H1 (cell line): Measurements from ENCODE around the gene EPHA6. TPM values are rescaled to one million over a fixed set of nuclear protein-coding genes. Genes with fewer than 3 reads are reported as not detected.

Source experiments
- CTCF ChIA-PET: fragments of 300-600 bp; sonication (Branson Sonifier 250); formaldehyde crosslinking; loops from one replicate; lab custom pipeline; 2021; ENCODE audit not compliant: partially characterized antibody; lab: Charles Lee
- POLR2A ChIA-PET: fragments of 300-600 bp; sonication (Branson Sonifier 250); formaldehyde crosslinking; loops from one replicate; lab custom pipeline; 2021; ENCODE audit warnings: inconsistent platforms; ENCODE audit not compliant: partially characterized antibody; lab: Charles Lee
- DNase-seq, 2 experiments: peaks; one replicate each; pipeline versions ENCODE4 v3.0.0 to v3.0.0-alpha.2; 2010 to 2022; ENCODE audit warnings: low spot score in 2 of 2, low read depth in 1 of 2, mixed read lengths in 1 of 2
- FAIRE-seq: peaks from 2 replicates; lab custom pipeline; 2011; peaks lifted over from hg19 to GRCh38; lab: Jason Lieb, UNC
- H2AFZ ChIP-seq: 2 replicates; pipeline ENCODE4 v1.8.1; 2012; ENCODE audit warnings: low read length, inconsistent platforms
- H2AK5ac ChIP-seq: 2 replicates; pipeline ENCODE4 v1.6.1; 2013; ENCODE audit warnings: low read depth, low read length
- H2BK120ac ChIP-seq: replicated peaks from 2 replicates; pipeline ENCODE3; 2013; ENCODE audit warnings: low read depth, low read length, inconsistent platforms
- H2BK12ac ChIP-seq: 2 replicates; pipeline ENCODE4 v1.6.1; 2013; ENCODE audit warnings: low read depth, low read length
- H2BK15ac ChIP-seq: 2 replicates; pipeline ENCODE4 v1.6.1; 2013; ENCODE audit warnings: low read length
- H2BK20ac ChIP-seq: 2 replicates; pipeline ENCODE4 v1.6.1; 2013; ENCODE audit warnings: low read length
- H2BK5ac ChIP-seq: 2 replicates; pipeline ENCODE4 v1.6.1; 2013; ENCODE audit warnings: low read depth, low read length
- H3K14ac ChIP-seq: 2 replicates; pipeline ENCODE4 v1.6.1; 2013; ENCODE audit warnings: inconsistent platforms; ENCODE audit not compliant: insufficient read length
- H3K18ac ChIP-seq: 2 replicates; pipeline ENCODE4 v1.6.1; 2013; ENCODE audit warnings: low read length; ENCODE audit errors: extremely low read depth
- H3K23ac ChIP-seq: 2 replicates; pipeline ENCODE4 v1.6.1; 2013; ENCODE audit warnings: inconsistent platforms; ENCODE audit not compliant: insufficient read length
- H3K23me2 ChIP-seq: 2 replicates; pipeline ENCODE4 v1.6.1; 2013; ENCODE audit warnings: low read depth, low read length
- H3K27ac ChIP-seq: 2 replicates; pipeline ENCODE4 v1.6.1; 2011; ENCODE audit warnings: low read depth, low read length, inconsistent platforms
- H3K27me3 ChIP-seq, 4 experiments: replicated peaks in 1 of 4; 1 replicate in 1 of 4; 2 replicates in 3 of 4; pipeline versions ENCODE4 v1.6.1 to v1.8.1; 2011 to 2013; ENCODE audit warnings: low read length in 3 of 4, mild to moderate bottlenecking in 3 of 4, inconsistent platforms in 2 of 4, mixed read lengths in 2 of 4, moderate library complexity in 1 of 4; ENCODE audit not compliant: control insufficient read depth in 3 of 4, insufficient read depth in 3 of 4; ENCODE audit errors: extremely low read depth in 1 of 4
- H3K36me3 ChIP-seq, 4 experiments: 2 replicates each; pipeline versions ENCODE4 v1.6.1 to v1.8.1; 2011 to 2013; ENCODE audit warnings: mild to moderate bottlenecking in 4 of 4, low read length in 3 of 4, moderate library complexity in 2 of 4, control low read depth in 1 of 4, inconsistent platforms in 1 of 4; ENCODE audit not compliant: insufficient read depth in 4 of 4, control insufficient read depth in 2 of 4
- H3K4ac ChIP-seq: replicated peaks from 2 replicates; pipeline ENCODE3; 2013; ENCODE audit warnings: low read length, low read depth, mixed read lengths, inconsistent platforms; ENCODE audit not compliant: insufficient read length
- H3K4me1 ChIP-seq, 4 experiments: replicated peaks in 1 of 4; 1 replicate in 1 of 4; 2 replicates in 3 of 4; pipeline versions ENCODE4 v1.6.1 to v1.8.1; 2011 to 2013; ENCODE audit warnings: low read length in 3 of 4, inconsistent platforms in 2 of 4, mixed read lengths in 1 of 4; ENCODE audit not compliant: insufficient read depth in 4 of 4, control insufficient read depth in 3 of 4
- H3K4me2 ChIP-seq, 2 experiments: 2 replicates each; pipeline versions ENCODE4 v1.6.1 to v1.8.1; 2011 to 2013; ENCODE audit warnings: low read depth in 2 of 2, low read length in 2 of 2, control low read depth in 1 of 2, inconsistent platforms in 1 of 2, mild to moderate bottlenecking in 1 of 2; ENCODE audit not compliant: insufficient read depth in 1 of 2
- H3K4me3 ChIP-seq, 4 experiments: fragments of 200-600, 300-600 bp in 1 of 4; sonication (generic), shearing (Covaris generic), sonication (Bioruptor Twin) in 1 of 4; 2 replicates each; pipeline versions ENCODE4 v1.5.1 to v1.8.1; 2011 to 2016; ENCODE audit warnings: low read length in 4 of 4, low read depth in 3 of 4, control low read depth in 2 of 4, inconsistent platforms in 2 of 4, mild to moderate bottlenecking in 2 of 4, mixed read lengths in 1 of 4, moderate library complexity in 1 of 4; ENCODE audit not compliant: insufficient read depth in 2 of 4; ENCODE audit errors: extremely low read depth in 1 of 4
- H3K56ac ChIP-seq: replicated peaks from 2 replicates; pipeline ENCODE3; 2013; ENCODE audit warnings: low read depth, mild to moderate bottlenecking, mixed read lengths, low read length, inconsistent platforms; ENCODE audit not compliant: insufficient read length
- H3K79me1 ChIP-seq: 2 replicates; pipeline ENCODE4 v1.6.1; 2013; ENCODE audit warnings: low read depth, low read length, control low read depth
- H3K79me2 ChIP-seq, 2 experiments: 2 replicates each; pipeline versions ENCODE4 v1.6.1 to v1.8.1; 2012 to 2013; ENCODE audit warnings: low read length in 2 of 2, mild to moderate bottlenecking in 2 of 2, inconsistent platforms in 1 of 2; ENCODE audit not compliant: insufficient read depth in 2 of 2, control insufficient read depth in 1 of 2
- H3K9ac ChIP-seq, 4 experiments: replicated peaks in 1 of 4; 1 replicate in 1 of 4; 2 replicates in 3 of 4; pipeline versions ENCODE4 v1.6.1 to v1.8.1; 2011 to 2013; ENCODE audit warnings: low read depth in 3 of 4, low read length in 3 of 4, control low read depth in 2 of 4, mild to moderate bottlenecking in 2 of 4, moderate library complexity in 2 of 4, inconsistent platforms in 1 of 4; ENCODE audit errors: extremely low read depth in 1 of 4
- H3K9me3 ChIP-seq, 2 experiments: 2 replicates each; pipeline versions ENCODE4 v1.6.1 to v1.8.1; 2012 to 2013; ENCODE audit warnings: mild to moderate bottlenecking in 2 of 2, moderate library complexity in 2 of 2, control low read depth in 1 of 2, inconsistent platforms in 1 of 2, low read depth in 1 of 2, low read length in 1 of 2, mixed read lengths in 1 of 2; ENCODE audit not compliant: insufficient read depth in 2 of 2
- H4K20me1 ChIP-seq, 2 experiments: replicated peaks in 1 of 2; 2 replicates each; pipeline versions ENCODE3 to v1.8.1; 2011 to 2013; ENCODE audit warnings: inconsistent platforms in 2 of 2, low read length in 2 of 2, mild to moderate bottlenecking in 1 of 2; ENCODE audit not compliant: insufficient read depth in 2 of 2, control insufficient read depth in 1 of 2
- H4K5ac ChIP-seq: 2 replicates; pipeline ENCODE4 v1.6.1; 2013; ENCODE audit warnings: low read length, low read depth, mixed read lengths, inconsistent platforms; ENCODE audit not compliant: insufficient read length
- H4K8ac ChIP-seq: 2 replicates; pipeline ENCODE4 v1.8.0; 2013; ENCODE audit warnings: mild to moderate bottlenecking, moderate library complexity, low read length, inconsistent platforms; ENCODE audit not compliant: insufficient read depth; ENCODE audit errors: extremely low read depth
- H4K91ac ChIP-seq: replicated peaks from 2 replicates; pipeline ENCODE3; 2013; ENCODE audit warnings: low read length, mixed read lengths, inconsistent platforms; ENCODE audit not compliant: insufficient read length
- BRCA1 ChIP-seq: IDR thresholded peaks from 2 replicates; pipeline ENCODE4 v1.6.1; 2012; ENCODE audit warnings: low read depth, low read length, improper control_type of control experiment
- CREB1 ChIP-seq: IDR thresholded peaks from 2 replicates; pipeline ENCODE4 v1.6.1; 2012; ENCODE audit warnings: inconsistent platforms
- FOSL1 ChIP-seq: IDR thresholded peaks from 2 replicates; pipeline ENCODE4 v1.6.1; 2011; ENCODE audit warnings: mild to moderate bottlenecking, low read depth, low read length, moderate library complexity; ENCODE audit not compliant: insufficient read depth
- KDM4A ChIP-seq: IDR thresholded peaks from one replicate; pipeline ENCODE4 v1.7.1; 2012; ENCODE audit warnings: low read depth, mild to moderate bottlenecking, moderate library complexity, low read length, inconsistent platforms; ENCODE audit not compliant: severe bottlenecking
- POLR2A ChIP-seq, 2 experiments: IDR thresholded peaks; 1 replicate in 1 of 2; 2 replicates in 1 of 2; pipeline ENCODE4 v1.6.1; 2011; ENCODE audit warnings: low read depth in 2 of 2, low read length in 2 of 2, mild to moderate bottlenecking in 2 of 2; ENCODE audit errors: control extremely low read depth in 1 of 2
- POU5F1 ChIP-seq: IDR thresholded peaks from 2 replicates; pipeline ENCODE4 v1.6.1; 2011; ENCODE audit warnings: low read depth, mild to moderate bottlenecking, low read length, moderate library complexity
- RNF2 ChIP-seq: fragments of 200-900, 300-1000 bp; sonication (generic); IDR thresholded peaks from 2 replicates; pipeline ENCODE4 v1.7.1; 2016; ENCODE audit warnings: borderline replicate concordance, low read depth, mild to moderate bottlenecking, antibody characterized with exemption, low read length; ENCODE audit not compliant: poor library complexity, severe bottlenecking; ENCODE audit errors: missing control alignments
- SAP30 ChIP-seq: fragments of 300-600 bp; sonication (generic); IDR thresholded peaks from 2 replicates; pipeline ENCODE4 v1.7.1; 2012; ENCODE audit warnings: low read length, moderate library complexity, mild to moderate bottlenecking, inconsistent platforms; ENCODE audit not compliant: insufficient read depth, insufficient replicate concordance
- SP1 ChIP-seq: IDR thresholded peaks from 2 replicates; pipeline ENCODE4 v1.6.1; 2011; ENCODE audit warnings: low read depth, low read length
- WGBS, 2 experiments: shearing (Covaris generic) in 1 of 2; methylation state at CpG; one replicate each; pipeline versions ENCODE4 v1.1.6 to v1.1.7; 2013 to 2015; ENCODE audit warnings: low lambda C conversion rate in 2 of 2, mixed read lengths in 2 of 2, inconsistent platforms in 1 of 2, low coverage in 1 of 2, missing lambda C conversion rate in 1 of 2; ENCODE audit not compliant: insufficient replicate concordance in 2 of 2, insufficient coverage in 1 of 2, insufficient read length in 1 of 2; ENCODE audit errors: extremely low coverage in 1 of 2, missing lambda C conversion rate in 1 of 2; 5-methylcytosine and 5-hydroxymethylcytosine counted together
- polyA plus RNA-seq, 7 experiments: library from polyadenylated mRNA; depleted of rRNA in 3 of 7; stranded (reverse) in 5 of 7; unstranded in 2 of 7; fragments of >200 nt in 5 of 7; fragments of 200-250 nt in 2 of 7; gene quantifications; 1 replicate in 5 of 7; 2 replicates in 1 of 7; 4 replicates in 1 of 7; pipeline versions ENCODE4 v1.2.1 to v1.2.3, GENCODE V29; 2011 to 2013; ENCODE audit warnings: missing spikeins in 2 of 7, mixed read lengths in 2 of 7
- total RNA-seq: library from RNA; stranded (reverse); fragmentation: NEBNext Ultra II Directional; extraction: Animal tissue kit (Norgen Biotek cat#: 25700); gene quantifications from 2 replicates; pipeline ENCODE4 v1.2.1, GENCODE V29; 2021

The EPHA6 gene
- total and polyA plus RNA-seq, 2 of the 8 experiments (the other 6 are each of a cell fraction or from before 2014, with no cell fraction given): 0.83 to 3.2 TPM

GRCh38 chr3:97674461-97674860 is 860.1 kb downstream of the EPHA6 start:
- H3K14ac ChIP-seq: no peak overlapping the region
- no peaks in the 10 kb centered on the region for H3K27me3 ChIP-seq
- no peaks in the 10 kb centered on the region; a peak in 1 of 7 replicates for H3K4me1 ChIP-seq
- H2AFZ ChIP-seq: 0 out of 2 replicates have a peak overlapping the region, but pooled peaks have one; percentile 55
- no peaks in the 10 kb centered on the region for H3K36me3 ChIP-seq
- FAIRE-seq: no peak
- no peak overlapping the region for H3K23ac ChIP-seq
- no peak overlapping the region for H2BK12ac ChIP-seq
- POLR2A ChIA-PET: no interaction called here
- no peak for DNase-seq
- no peaks in the 10 kb centered on the region for H3K23me2 ChIP-seq
- H3K4me2 ChIP-seq: no peak overlapping the region
- H3K27ac ChIP-seq: no peak overlapping the region
- TF ChIP-seq CREB1: no peak
- no peak for TF ChIP-seq SAP30
- TF ChIP-seq SP1: no peak
- TF ChIP-seq POU5F1: no peak
- TF ChIP-seq BRCA1: no peak
- TF ChIP-seq RNF2: no peak
- TF ChIP-seq POLR2A (IDR thresholded peaks at IDR 0.05; ENCODE audit: control extremely low read depth in 1 of 2, low read depth in 2 of 2, low read length in 2 of 2): no peak
- no peak for TF ChIP-seq FOSL1
- TF ChIP-seq KDM4A: no peak
- no peak overlapping the region for H2BK20ac ChIP-seq
- no peak overlapping the region for H3K56ac ChIP-seq
- H2BK15ac ChIP-seq: no peak overlapping the region
- no peaks in the 10 kb centered on the region for H3K9me3 ChIP-seq
- H3K4ac ChIP-seq: no peak overlapping the region
- H4K5ac ChIP-seq: no peak overlapping the region
- H3K79me2 ChIP-seq: no peaks in the 10 kb centered on the region
- H3K79me1 ChIP-seq: no peaks in the 10 kb centered on the region
- H4K20me1 ChIP-seq: no peaks in the 10 kb centered on the region
- WGBS, 2 experiments: 94% methylated on average over 2 of the region's 2 CpGs; no CpG with 5 or more reads in 1 of the 2 experiments
- H3K18ac ChIP-seq: no peak overlapping the region
- H2BK120ac ChIP-seq: no peak overlapping the region
- no peak overlapping the region for H2BK5ac ChIP-seq
- CTCF ChIA-PET: interaction anchor here (0.5 to 0.7 kb wide), 2 partner anchors 45 to 349 kb away, joined by 3 read pairs; no protein-coding TSS in a partner anchor
- H2AK5ac ChIP-seq: no peak overlapping the region
- H3K4me3 ChIP-seq: no peak overlapping the region
- no peak overlapping the region for H3K9ac ChIP-seq
- H4K8ac ChIP-seq: no peak overlapping the region
- H4K91ac ChIP-seq: no peak overlapping the region
